Measurements from ENCODE around the gene HDAC4.

The HDAC4 gene

DNA sequence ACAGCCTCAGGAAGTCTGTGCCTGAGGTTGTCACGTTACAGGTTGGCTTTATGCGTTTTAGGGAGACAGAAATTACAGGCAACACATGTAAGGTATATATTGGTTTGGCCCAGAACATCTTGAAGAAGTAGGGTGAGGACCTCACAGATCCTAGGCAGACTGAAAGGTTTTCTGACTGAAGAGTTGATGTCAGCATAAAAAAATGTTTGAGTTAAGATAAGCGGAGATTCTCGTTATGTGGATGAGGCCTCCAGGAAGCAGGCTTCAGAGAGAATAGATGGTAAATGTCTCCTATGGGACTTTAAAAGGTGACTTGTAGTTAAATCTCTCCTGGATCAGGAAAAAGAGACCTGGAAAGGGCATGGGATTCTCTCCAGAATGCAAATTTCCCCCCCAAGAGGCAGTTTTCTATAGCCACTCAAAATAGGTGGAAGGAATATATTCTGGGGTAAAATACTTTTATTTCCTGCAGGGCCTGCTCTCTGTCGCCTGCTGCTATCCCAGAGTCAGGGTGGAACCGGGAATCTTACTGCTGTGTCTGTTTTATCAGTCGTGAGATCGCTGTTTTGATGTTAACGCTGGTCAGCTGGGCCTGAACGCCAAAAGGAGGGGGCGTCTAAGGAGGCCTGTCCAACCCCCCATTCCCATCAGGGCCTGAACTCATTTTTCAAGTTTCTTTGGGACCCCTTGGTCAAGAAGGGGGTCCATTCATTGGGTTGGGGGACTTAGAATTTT lies 171.1 kb downstream of the HDAC4 start:
- DNase-seq, result no peak

DNA sequence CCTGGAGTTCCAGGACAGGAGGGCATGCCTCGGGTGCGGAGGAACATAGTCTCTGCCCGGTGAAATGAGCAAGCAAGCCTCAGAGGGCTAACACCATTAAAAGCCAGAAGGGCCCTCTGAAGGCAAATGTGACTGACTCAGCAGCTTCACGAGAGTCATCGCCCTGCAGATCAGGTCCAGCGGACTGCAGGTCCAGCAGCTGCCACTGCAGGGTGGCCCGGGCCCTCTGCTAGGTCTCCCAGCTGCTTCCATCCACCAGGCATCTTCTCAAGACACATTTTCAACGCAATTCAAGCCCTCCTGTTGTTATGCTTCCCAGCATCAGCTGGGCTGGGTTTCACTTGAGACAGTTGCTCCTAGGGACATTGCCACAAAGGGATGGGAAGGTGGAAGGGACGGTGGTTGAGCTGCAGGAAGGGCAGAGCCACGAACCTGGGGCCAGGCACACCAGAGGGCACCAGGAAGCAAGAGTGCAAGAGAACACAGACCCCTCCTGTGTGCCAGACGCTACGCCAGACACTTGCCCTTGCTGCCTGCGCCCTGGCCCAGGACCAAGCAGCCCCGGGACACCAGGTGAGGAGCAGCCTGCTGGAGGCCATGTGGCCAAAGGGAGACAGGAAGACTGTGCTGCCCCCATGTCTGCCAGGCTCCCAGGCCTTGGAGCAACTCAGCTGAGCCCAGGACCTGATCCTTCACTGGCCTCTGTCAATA lies 173.0 kb downstream of the HDAC4 start:
- peak; percentile 68 for DNase-seq

DNA sequence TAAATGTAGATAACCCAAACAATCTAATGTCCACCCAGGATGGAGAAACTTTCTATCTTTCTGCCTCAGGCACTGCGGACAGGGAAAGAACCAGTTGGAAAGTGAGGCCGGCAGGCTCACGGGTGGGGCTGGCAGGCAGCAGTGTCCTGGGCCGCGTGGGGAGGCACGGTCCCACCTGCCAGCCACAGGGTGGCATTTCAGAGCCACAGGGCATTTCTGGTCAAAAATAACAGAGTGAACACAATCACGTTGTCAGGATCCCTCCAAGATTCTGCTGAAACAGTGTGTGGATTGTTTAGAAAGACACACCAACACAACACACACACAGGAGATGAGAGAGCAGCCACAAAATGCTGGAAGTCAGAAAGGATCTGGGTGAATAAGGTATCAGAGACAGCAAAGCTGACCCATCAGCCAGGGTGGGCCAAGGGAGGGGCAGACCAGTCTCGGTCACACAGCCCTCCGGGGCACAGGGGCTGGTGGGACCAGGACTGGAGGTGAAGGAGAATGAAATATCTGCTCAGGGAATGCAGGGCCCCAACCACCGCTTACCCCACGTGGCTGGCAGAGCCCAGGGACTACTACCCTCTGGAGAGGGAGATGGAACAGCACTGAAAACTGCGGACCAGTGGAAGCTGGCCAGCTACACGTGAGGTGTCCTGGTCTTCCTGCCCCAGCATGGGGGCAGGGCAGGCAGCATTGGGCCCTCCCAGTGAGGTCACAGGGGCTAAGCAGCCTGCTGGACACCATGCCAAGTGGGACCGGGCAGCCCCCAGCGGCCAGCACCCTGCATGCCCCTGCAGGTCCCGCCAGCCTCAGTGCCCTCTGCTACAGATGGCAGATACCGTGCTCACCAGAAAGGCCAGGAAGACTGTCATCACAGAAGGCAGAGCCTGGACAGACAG lies 173.9 kb downstream of the HDAC4 start:
- no peak for DNase-seq

DNA sequence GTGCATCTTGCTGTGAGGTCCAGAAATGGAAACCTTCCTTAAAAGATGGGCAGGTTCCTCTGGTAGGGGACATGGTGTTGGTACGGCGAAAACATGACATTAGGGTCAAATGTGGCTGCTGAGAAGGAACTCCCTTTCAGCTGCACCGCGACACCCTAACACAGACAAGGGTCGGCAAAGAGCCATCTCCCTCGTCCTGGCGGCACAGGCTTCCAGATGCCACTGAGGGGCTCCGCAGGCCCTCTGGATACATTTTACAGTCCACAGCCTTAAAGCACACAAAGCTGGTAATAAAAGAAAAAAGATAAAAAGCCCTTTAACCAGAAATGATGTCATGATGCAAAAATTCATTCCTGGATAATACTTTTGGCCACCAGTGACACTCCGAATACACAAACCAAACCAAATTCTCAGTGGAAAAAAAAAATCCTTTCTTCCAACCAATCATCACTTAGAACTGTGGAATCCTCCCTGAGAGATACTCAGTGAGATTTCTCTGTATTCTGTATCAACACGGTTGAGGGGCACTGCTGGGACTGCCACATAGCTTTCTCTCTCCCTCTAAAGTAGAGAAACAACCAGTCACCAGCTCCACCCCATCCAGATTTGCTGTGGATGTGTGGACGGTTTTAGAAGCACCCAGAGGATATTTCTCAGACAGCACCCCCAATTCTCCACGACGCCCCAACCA lies 174.8 kb downstream of the HDAC4 start:
- no peak for DNase-seq

DNA sequence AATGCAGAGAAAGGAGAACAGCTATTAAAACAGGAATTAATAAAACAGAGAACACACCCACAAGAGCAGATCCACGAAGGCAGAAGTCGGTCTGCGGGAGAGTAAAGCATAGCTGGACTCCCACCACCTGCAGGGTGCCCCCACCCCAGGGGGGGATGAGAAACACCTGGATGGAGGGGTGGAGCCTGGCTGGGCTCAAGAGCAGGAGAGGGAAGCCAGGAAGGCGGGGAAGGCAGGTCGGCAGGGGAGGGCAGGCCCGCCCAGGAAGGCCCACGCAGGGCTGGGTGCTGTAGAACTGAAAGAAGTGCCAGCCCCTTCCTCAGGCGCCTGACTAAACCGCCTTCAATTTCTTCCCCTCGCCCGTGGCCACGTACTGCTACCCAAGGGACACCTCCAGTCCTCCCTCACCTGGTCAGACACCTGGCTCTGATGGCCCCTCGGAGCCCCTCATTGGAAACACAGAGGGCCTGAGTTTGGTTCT lies 175.4 kb downstream of the HDAC4 start:
- no peak for DNase-seq

DNA sequence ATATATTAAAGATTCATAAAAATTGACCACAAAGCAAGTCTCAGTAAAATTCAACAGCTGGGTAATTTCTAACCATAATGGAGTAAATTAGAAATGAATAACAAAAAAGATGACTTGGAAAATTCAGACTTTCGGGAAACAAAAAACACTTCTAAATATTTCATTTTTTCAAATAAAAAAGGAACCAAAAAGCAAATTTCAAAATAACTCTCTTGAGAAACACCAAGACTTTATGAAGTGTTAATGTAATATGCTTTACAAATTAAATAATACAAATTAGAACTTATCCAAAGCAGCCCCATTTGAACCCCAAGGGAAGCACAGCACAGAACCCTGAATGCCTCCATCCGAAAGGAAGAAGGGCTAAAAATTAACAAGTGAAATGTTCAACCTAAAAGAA lies 175.9 kb downstream of the HDAC4 start:
- DNase-seq, result no peak

DNA sequence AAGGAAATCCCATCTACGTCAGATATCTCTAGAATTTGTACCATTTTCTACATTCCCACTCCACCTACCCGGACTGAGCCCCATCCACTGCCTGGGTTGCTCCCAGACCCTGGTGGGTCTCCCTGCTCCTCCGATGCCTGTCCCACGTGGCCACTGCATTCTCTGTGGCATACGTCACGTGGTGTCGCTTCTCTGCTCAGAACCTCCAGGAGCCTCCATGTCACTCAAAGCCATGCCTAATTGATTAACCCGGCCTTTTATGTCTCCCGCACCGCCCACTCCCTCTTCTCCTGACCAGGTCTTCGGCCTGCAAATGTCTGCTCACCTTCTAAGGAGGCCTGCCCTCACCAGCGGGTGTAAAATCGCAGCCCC lies 176.6 kb downstream of the HDAC4 start:
- no peak for DNase-seq

DNA sequence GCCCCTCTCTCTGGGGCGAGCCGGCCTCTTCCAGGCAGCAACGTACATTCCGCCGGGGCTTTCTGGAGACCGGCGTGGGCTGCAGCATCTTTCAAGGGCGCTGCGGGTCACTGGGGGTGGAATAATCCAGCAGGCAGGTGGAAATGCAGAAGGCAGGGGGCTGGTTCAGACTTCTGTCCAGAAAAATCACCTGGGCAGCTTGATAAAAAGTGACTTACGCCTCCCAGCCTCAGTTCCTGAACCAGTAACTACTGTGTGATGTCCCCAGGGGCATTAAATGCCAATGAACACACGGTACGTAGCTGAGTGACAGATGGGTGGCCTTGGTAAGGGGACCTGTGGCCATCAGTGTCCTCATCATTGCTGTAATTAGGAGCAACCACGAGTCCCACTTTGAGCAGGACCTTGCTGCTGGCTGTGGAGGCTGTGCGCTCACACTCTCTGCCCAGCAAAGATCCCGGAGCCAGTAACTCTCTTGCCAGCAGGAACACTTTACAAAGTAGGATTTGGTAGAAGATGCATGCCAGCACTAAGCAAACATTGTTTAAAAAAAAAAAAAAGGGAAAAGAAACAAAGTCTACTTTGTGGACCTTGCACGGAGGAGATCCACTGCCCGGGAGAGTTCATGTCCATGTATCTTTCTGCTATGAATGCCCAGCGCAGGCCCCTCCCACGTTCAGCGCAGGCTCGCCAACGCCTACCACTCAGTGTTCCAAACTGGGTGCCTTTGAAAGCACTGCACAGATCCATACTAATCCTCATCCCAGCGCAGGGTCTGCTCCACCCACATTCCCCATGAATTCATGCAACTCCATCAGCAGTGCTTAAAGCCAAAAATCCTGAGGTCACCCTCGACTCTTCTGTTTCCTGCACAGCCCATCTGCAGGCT lies 177.3 kb downstream of the HDAC4 start:
- peak; percentile 84 for DNase-seq

DNA sequence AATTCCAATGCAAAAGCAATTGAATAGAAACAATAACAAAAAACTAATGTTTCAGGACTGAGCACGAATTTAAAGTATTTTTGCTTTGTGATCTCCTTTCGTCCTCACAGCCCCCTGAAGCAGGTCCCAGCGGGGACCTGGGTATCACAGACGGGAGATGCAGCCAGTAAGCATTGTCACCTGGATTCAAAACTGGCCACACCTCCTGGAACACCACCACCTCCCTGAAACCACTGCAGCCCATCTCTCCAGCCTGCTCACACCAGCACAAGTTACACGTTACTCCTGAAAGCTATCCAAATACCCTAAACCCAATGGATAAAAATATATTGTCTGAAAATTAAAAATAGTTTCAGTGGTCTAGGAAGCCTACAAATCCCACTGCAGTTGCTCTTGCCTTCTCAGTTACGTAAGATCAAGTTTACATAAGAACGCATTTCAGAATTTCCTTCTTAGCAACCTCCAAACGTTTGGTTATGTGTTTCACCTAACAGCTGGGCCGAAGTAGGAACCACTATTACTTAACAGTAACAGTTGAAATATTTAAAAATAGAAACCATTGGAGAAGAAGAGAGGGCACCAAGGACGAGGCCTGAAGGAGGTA lies 178.0 kb downstream of the HDAC4 start:
- DNase-seq, result no peak

DNA sequence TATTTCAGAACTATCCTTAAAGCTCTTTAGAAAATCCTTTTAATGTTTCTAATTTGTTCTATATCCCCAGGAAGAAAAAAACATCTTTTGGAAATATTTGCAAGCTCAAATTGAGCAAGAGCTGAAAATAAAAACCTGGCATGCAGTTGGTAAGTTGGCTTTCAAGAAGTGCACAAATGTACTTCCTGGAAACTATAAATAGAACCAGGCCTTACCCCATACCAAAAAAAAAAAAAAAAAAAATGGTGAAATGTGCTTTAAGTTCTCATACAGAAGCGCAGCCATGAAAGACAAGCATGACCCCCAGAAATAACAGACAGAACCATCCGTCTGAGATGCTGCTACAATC lies 178.5 kb downstream of the HDAC4 start:
- DNase-seq, result no peak

DNA sequence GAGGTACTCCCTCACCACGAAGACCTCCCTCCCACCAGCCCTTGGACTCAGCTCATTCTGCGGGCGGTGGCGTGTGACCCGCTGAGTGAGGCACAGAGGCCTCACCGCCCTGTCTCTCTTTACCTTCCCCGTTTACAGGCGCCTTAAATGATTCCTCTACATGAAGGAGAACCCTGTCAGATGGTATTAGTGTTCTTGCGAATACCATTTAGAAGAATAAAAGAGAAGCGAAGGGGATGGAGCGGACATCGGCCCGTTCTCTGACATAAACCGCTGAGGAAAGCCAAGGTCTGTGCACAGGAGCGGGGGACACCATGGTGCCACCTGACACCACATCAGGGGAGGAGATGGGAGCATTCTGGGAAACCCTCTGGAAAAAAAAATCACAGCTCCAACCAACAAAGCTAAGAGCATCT lies 179.8 kb downstream of the HDAC4 start:
- no peak for DNase-seq

DNA sequence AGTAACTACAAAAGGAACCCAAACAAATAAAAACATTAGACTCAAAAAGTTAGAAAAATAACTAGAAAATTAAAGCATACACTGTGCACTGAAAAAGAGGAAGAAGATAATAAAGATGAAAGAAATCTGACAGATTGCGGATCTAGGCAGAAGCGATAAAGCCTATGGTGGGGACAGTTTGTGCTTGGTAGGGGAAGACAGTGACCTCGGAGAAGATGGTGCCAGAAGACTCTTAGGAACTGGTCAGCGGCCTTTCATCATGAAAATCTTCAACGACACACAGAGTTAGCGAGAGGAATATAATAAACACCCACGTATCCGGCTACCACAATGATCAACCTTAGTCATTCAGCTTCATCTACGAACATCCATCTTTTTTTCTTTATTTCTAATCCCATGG lies 180.5 kb downstream of the HDAC4 start:
- DNase-seq, result no peak

DNA sequence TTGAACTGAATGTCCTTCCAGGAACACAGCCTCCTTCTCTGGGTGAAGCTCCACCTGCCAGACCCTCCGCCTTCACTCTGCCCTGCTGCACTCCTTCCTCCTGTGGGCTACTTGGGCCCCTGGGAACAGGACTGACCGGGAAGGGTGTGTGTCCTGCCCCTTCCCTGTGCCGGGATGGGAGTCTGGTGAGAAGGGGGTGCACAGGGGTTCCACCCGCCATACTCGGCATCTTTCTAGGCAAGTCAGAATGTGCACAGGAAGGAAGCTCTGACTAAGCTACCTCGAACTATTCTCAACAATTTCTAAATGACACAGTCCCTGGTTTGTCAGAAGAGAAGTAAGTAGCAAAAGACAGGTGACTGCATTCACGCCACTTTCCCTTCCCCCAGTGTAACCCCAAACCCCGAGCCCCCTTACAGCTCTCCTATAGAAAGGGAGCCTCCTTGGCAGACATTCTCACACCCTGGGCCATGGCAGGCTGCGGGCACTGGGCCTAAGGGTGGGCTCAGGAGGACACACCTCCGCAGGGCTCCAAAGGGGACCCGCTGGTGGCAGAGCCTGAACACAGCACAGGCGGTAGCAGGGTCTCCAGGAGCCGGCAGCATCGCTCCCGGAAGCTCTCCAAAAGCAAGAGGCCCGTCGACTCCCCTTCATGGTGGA lies 184.1 kb downstream of the HDAC4 start:
- no peak for DNase-seq

DNA sequence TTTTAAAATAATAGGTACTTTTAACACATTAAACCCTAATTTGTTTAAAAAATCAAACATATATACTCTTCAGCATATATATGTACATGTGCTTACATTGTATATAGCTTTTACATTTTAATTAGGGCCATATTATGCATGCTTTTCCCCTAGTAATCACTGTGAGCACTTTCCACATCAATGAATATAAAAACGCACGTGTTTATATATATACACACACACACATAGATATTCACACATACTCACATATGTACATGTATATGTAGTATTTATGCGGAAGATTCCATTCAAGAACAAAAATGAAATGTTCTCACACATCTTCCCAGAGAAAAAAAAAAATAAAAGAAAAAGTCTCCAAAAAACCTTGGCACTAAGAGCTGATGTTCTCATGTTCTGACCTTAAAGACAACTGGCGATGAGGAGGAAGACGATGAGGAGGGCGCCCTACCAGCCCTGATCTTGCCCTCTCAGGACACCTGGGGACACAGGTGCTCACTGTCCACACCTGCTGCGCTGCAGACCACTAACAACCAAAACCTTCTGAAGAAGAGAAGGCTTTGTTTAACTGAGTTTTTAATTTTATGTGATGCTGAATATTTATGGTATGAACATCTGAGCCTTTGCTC lies 184.7 kb downstream of the HDAC4 start:
- no peak for DNase-seq

DNA sequence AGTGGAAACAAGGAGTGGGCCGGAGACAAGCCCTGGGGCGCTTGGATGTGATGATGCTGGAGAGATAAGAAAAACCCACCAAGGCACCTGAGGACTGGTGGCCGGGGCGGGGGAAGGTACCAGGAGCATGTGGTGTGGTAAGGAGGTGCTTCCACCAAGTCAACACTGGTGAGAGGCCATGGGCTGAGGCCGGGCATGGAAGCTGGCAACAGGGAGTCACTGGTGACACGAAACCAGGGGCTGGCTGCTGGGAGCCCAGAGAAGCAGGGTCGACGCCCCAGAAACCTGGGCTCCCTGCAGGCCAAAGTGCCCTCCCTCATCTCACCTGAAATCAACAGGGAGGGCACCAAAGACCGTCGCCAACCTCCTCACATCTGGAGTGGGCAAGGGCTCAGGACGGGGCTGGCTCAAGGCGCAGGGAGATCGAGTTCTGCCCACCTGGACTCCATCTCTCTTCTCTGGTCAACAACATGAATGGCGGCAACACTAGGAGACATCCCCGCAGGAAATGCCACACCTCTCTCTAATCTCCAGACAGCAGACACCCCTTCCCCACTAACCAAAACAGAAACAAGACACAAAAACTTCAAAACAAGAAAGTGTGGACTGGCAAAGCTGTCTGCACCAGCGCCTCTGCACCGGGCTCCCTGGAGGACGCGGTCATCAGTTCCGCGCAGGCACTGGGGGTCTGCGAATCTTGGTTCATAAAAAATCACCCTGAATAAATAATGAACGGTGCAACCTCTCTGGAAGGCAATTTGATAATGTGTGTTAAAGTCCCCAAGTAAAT lies 185.5 kb downstream of the HDAC4 start:
- DNase-seq, result no peak

DNA sequence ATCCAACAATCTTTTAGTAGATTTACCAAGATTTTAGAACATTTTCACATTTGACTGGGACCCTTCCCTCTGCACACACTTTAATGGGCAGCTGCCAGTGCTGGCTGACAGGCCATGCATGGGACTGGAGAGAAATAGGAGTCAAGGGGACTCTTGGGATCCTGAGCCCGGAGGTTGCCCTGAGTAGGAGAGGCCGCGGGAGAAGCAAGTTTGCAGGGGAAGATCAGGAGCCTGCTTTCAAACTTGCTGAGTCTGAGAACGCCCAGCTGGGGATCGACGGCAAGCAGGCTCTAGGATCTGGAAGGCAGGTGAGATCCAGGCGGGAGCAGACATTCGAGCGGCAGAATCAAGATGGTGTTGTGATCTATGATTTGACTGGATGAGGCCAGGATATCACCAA lies 186.1 kb downstream of the HDAC4 start:
- DNase-seq, result no peak

DNA sequence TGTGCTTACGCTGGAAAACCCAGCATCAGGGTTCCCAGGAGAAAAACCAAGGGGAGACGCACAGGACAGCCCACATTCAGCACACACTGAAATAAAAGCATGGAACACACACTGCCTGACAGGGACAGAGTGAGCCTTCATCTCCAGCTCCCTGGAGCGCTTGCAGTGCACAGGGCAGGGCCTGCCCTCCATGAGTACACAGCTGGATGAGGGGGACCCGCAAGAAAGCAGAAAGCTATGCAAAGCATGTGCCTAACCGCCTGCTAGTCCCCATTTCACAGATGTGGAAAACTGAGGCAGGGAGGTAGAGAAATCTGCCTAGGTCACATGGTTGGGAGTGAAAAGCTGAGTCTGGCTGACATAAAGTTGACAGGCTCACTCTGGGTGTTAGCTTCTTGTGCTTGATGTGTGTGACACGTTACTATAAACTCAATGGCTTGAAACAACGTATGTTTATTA lies 187.1 kb downstream of the HDAC4 start:
- no peak for DNase-seq

DNA sequence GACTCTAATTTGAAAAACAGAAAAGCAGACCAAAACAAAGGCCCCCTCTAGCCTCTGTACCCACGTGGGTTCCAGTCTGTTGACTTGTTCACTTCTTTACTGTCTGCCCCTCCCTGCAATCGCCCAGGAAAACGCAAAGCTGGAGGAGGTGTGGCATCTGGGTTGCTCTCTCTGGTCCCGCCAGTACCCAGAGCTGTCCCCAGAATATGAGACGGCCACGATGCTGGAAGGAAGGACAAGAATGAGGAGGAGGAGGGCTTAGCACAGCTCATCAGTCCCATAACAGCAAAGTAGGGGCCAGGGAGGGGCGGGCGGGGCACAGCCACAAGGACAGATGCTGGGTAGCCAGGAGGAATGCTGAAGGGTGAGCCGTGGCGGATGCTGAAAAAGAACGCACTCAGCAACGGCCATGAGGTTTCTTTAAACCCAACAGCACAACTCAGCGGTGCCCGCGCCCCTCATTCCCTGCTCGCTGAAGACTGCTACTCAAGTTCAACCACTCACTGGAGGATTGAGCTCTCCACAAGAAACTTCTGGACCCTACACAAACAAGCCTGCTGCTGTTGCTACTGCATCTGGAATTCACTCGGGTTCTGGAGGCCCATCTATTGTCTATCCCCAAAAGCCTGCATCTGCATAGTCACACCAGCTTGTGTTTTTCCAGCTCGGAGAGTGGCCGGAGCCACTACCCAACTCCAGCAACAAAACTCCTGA lies 187.7 kb downstream of the HDAC4 start:
- no peak for DNase-seq

All from right hindlimb (tissue), 1 donor.